ENCODE data around the gene AMZ2.
A peak's percentile ranks its signal among the peaks of the same experiment; 100 is the strongest.
"Not testable (repeated sequence)": the region's sequence is repeated elsewhere in the genome, so short reads cannot be mapped to it uniquely, and the experiment has no call there.

AMZ2 gene

GRCh38 chr17:68246271-68247028, 1.4 kb upstream of the AMZ2 start:
- no peak overlapping the region for H3K9ac ChIP-seq (ENCODE audit: low read length)
- H3K27ac ChIP-seq (ENCODE audit: low read depth, low read length), result no peak overlapping the region
- peak overlapping the region; percentile 73 for H3K4me3 ChIP-seq (ENCODE audit: low read length)
- peaks cover 4% of the 10 kb centered on the region for H3K4me1 ChIP-seq (ENCODE audit: control insufficient read depth, insufficient read depth, low read length)
- H3K27me3 ChIP-seq (ENCODE audit: control insufficient read depth, insufficient read depth, low read length), result no peaks in the 10 kb centered on the region
- no peaks in the 10 kb centered on the region for H3K36me3 ChIP-seq (ENCODE audit: control insufficient read depth, insufficient read depth, low read length)

DNA sequence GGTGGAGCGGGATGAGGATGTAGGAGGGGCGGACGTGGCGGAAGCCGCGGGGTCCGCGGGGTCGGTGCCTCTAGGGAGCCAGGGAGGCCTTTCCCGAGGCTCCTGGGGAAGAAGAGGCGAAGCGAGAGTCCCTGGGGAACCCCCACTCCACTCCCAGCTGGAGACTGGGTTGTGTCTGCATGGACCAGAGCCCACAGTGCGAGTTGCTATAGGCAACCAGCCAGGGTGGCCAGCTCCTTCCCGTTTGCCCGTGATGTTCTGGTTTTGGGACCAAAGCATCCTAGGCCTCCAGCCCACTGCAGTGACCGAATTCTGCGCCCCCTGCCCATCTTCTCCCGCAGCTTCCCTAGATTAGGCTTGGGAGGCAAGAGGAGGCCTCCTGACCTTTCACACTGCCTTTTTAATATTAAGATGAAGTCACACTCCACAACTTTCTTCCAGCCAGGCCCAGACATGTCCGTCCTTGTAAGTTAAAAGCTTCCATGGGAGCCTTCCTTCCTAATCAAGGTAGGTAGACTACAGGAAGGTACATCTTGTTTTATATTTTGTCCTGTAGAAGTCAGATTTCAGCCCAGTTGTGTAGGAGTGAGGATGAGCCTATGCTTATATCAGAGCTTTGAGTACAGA, 469 bp downstream of the AMZ2 start:
- no peaks in the 10 kb centered on the region for H3K27me3 ChIP-seq (ENCODE audit: control insufficient read depth, insufficient read depth, low read length)
- H3K4me3 ChIP-seq (ENCODE audit: low read length), result peak overlapping the region; percentile 81
- no peaks in the 10 kb centered on the region for H3K36me3 ChIP-seq (ENCODE audit: control insufficient read depth, insufficient read depth, low read length)
- H3K9ac ChIP-seq (ENCODE audit: low read length), result peak overlapping the region; percentile 87
- peaks cover 4% of the 10 kb centered on the region for H3K4me1 ChIP-seq (ENCODE audit: control insufficient read depth, insufficient read depth, low read length)
- H3K27ac ChIP-seq (ENCODE audit: low read depth, low read length), result peak overlapping the region; percentile 93

DNA sequence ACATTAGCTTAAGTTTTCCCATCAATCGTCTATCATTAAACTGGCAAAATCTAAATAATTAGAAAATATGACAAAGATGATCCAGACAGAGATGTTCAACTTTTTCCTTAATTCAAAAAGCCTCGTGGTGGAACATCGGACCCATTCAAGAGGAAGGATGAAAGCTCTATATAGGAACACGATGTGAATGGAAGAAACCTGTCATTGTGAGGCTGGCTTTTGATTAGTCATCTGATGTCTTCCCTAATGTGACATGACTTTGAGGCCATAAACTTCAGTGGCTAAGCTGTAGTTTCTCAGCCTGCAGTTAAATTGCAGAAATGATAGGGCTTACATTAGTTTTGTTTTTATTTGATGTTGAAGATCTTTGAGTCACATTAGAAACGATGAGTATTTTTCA, 1.0 kb downstream of the AMZ2 start:
- Histone ChIP-seq H3K27me3 (ENCODE audit: control insufficient read depth, insufficient read depth, low read length) (no peaks in the 10 kb centered on the region), H3K4me3 (ENCODE audit: low read length) (no peak overlapping the region), H3K9ac (ENCODE audit: low read length) (no peak overlapping the region), H3K27ac (ENCODE audit: low read depth, low read length) (peak overlapping the region; percentile 93), H3K4me1 (ENCODE audit: control insufficient read depth, insufficient read depth, low read length) (peaks cover 4% of the 10 kb centered on the region), H3K36me3 (ENCODE audit: control insufficient read depth, insufficient read depth, low read length) (no peaks in the 10 kb centered on the region)

DNA sequence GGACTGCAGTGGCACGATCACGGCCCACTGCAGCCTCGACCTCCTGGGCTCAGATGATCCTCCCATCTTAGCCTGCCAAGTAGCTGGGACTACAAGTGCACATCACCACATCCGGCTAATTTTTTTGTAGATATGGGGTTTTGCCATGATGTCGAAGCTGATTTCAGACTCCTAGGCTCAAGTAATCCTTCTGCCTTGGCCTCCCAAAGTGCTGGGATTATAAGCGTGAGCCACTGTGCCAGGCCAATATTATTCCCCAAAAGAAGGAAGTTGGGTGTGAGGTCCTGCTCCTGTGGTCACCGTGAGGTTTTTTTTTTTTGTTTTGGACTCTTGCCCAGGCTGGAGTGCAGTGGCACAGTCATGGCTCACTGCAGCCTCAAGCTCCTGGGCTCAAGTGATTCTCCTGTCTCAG, 1.5 kb downstream of the AMZ2 start:
- H3K4me1 ChIP-seq (ENCODE audit: control insufficient read depth, insufficient read depth, low read length), result peaks cover 4% of the 10 kb centered on the region
- H3K27ac ChIP-seq (ENCODE audit: low read depth, low read length), result peak overlapping the region; percentile 93
- no peak overlapping the region for H3K9ac ChIP-seq (ENCODE audit: low read length)
- no peak overlapping the region for H3K4me3 ChIP-seq (ENCODE audit: low read length)
- no peaks in the 10 kb centered on the region for H3K27me3 ChIP-seq (ENCODE audit: control insufficient read depth, insufficient read depth, low read length)
- H3K36me3 ChIP-seq (ENCODE audit: control insufficient read depth, insufficient read depth, low read length), result no peaks in the 10 kb centered on the region

- not testable (repeated sequence) for H3K27ac ChIP-seq (ENCODE audit: low read depth, low read length); H3K4me1 ChIP-seq (ENCODE audit: control insufficient read depth, insufficient read depth, low read length); H3K4me3 ChIP-seq (ENCODE audit: low read length); H3K9ac ChIP-seq (ENCODE audit: low read length); H3K27me3 ChIP-seq (ENCODE audit: control insufficient read depth, insufficient read depth, low read length); H3K36me3 ChIP-seq (ENCODE audit: control insufficient read depth, insufficient read depth, low read length)
Measured at GRCh38 chr17:68253426-68253825, 5.6 kb downstream of the AMZ2 start.

DNA sequence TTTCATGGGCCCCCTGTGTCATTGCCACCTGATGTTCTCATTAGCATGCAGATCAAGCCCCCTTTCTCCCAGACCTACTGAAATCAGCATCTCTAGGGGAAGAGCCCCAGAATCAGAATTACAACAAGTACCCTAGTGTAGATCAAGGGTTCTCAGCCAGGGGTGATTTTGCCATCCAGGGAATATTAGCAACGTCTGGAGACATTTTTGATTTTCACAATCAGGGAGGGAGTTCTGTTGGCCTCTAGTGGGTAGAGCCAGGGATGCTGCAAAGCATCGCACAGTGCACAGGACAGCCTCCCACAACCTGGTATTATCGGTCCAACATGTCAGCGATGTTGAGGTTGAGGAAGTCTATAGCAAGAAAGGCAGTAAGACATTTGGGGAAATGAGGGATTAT, 7.3 kb downstream of the AMZ2 start:
- H3K4me3 ChIP-seq (ENCODE audit: low read length), result no peak overlapping the region
- H3K36me3 ChIP-seq (ENCODE audit: control insufficient read depth, insufficient read depth, low read length), result peaks cover 6% of the 10 kb centered on the region
- no peaks in the 10 kb centered on the region for H3K27me3 ChIP-seq (ENCODE audit: control insufficient read depth, insufficient read depth, low read length)
- H3K27ac ChIP-seq (ENCODE audit: low read depth, low read length), result no peak overlapping the region
- no peaks in the 10 kb centered on the region for H3K4me1 ChIP-seq (ENCODE audit: control insufficient read depth, insufficient read depth, low read length)
- H3K9ac ChIP-seq (ENCODE audit: low read length), result no peak overlapping the region

DNA sequence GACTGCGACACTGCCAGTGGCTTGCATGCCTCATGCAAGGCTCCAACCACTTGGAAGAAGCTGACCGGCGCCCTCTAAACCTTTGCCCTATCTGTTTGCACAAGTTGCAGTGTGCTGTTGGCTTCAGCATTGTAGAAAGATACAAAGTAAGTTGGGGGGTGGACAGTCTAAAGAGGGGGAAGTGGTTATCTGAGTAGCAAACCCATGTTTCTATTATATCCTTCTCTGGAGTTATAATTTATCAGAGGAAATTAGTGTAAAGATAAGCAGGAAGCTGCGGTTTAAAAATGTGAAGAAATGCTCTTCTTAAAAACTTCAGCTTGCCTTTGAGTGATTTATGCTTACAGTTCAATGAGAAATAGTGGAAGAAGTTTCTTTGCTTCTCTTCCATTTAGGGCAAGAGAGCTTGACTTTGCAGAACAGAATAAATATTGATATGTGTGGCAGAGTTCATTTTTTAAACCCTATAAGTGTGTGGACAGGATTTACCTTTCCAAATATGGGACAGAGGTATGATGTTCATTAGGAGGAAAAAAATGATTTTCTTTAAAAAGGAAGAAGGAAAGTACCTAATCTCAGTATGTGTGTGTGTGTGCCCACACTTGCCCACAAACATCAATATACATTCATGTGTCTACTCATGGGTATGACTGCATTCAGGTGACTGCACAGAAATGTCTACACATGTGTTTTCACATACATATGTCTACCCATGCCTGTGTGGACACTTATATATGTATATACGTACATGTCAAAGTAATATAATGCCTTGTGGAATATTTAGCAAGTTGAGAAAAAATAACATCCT, 8.1 kb downstream of the AMZ2 start:
- Histone ChIP-seq H3K9ac (ENCODE audit: low read length) (no peak overlapping the region), H3K27ac (ENCODE audit: low read depth, low read length) (no peak overlapping the region), H3K36me3 (ENCODE audit: control insufficient read depth, insufficient read depth, low read length) (peaks cover 6% of the 10 kb centered on the region), H3K4me3 (ENCODE audit: low read length) (no peak overlapping the region), H3K4me1 (ENCODE audit: control insufficient read depth, insufficient read depth, low read length) (no peaks in the 10 kb centered on the region), H3K27me3 (ENCODE audit: control insufficient read depth, insufficient read depth, low read length) (no peaks in the 10 kb centered on the region)

- not testable (repeated sequence) for H3K27me3 ChIP-seq (ENCODE audit: control insufficient read depth, insufficient read depth, low read length); H3K27ac ChIP-seq (ENCODE audit: low read depth, low read length); H3K4me1 ChIP-seq (ENCODE audit: control insufficient read depth, insufficient read depth, low read length); H3K4me3 ChIP-seq (ENCODE audit: low read length); H3K9ac ChIP-seq (ENCODE audit: low read length); H3K36me3 ChIP-seq (ENCODE audit: control insufficient read depth, insufficient read depth, low read length)
Measured at GRCh38 chr17:68256701-68257100, 8.9 kb downstream of the AMZ2 start.

DNA sequence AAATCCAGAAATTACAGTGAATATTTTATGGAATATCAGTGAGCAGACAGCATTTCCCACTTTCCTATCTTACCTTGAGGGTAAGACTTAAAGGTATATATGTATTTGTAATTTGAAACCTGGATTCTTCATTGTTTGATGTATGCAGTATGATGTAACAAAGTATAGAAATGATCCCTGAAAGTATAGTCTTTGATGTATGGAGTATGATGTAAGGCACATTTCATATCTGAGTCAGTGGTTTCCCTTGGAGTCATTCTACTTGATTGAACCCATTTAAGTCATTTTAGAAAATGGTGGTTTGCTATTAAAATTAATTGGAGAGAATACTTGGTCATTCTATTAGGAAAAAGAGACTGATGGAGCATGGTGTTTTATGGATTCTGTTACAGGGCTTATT, 10.1 kb downstream of the AMZ2 start:
- Histone ChIP-seq H3K36me3 (ENCODE audit: control insufficient read depth, insufficient read depth, low read length) (peaks cover 6% of the 10 kb centered on the region), H3K27ac (ENCODE audit: low read depth, low read length) (no peak overlapping the region), H3K4me1 (ENCODE audit: control insufficient read depth, insufficient read depth, low read length) (no peaks in the 10 kb centered on the region), H3K9ac (ENCODE audit: low read length) (no peak overlapping the region), H3K4me3 (ENCODE audit: low read length) (no peak overlapping the region), H3K27me3 (ENCODE audit: control insufficient read depth, insufficient read depth, low read length) (no peaks in the 10 kb centered on the region)

DNA sequence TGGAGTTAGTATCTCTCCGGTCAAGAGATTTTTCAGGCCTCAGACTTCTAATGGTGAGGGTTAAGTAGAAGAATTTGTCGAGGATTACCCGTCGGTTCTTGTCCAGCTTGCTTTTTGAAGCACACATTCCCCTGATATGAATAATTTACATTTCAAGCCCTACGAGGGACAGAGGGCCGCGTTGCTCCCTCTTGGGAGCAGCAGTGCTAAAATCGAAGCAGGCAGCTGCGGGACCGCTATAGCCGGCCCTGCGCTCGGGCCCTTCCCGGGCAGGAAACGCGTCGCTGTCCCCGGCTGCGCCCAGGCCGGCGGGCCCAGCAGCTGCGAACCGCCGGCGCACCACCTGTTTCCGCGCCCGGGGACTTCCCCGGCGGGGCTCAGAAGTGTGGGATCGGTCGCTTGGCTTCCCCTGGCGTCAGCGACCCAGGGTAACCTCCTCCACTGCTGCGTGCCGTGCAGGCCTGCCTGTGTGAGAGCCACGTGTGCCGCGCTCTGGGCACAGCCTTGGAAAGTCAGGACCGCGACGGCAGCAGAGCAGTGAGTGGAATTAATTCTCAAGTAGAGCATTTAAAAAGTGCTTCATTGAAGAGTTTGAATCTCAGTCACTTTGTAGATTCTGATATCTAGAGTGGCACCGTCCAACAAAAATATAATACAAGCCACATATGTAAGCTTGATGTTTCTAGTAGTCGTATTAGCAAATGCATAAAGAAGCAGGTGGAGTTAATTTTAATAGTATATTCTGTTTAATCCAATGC, 11.2 kb downstream of the AMZ2 start:
- H3K36me3 ChIP-seq (ENCODE audit: control insufficient read depth, insufficient read depth, low read length); H3K4me1 ChIP-seq (ENCODE audit: control insufficient read depth, insufficient read depth, low read length); H3K27ac ChIP-seq (ENCODE audit: low read depth, low read length); H3K9ac ChIP-seq (ENCODE audit: low read length); H3K4me3 ChIP-seq (ENCODE audit: low read length); H3K27me3 ChIP-seq (ENCODE audit: control insufficient read depth, insufficient read depth, low read length): not testable (repeated sequence)

- not testable (repeated sequence) for H3K4me3 ChIP-seq (ENCODE audit: low read length); H3K9ac ChIP-seq (ENCODE audit: low read length); H3K27me3 ChIP-seq (ENCODE audit: control insufficient read depth, insufficient read depth, low read length); H3K4me1 ChIP-seq (ENCODE audit: control insufficient read depth, insufficient read depth, low read length); H3K36me3 ChIP-seq (ENCODE audit: control insufficient read depth, insufficient read depth, low read length); H3K27ac ChIP-seq (ENCODE audit: low read depth, low read length)
Measured at GRCh38 chr17:68259648-68259951, 11.8 kb downstream of the AMZ2 start.

DNA sequence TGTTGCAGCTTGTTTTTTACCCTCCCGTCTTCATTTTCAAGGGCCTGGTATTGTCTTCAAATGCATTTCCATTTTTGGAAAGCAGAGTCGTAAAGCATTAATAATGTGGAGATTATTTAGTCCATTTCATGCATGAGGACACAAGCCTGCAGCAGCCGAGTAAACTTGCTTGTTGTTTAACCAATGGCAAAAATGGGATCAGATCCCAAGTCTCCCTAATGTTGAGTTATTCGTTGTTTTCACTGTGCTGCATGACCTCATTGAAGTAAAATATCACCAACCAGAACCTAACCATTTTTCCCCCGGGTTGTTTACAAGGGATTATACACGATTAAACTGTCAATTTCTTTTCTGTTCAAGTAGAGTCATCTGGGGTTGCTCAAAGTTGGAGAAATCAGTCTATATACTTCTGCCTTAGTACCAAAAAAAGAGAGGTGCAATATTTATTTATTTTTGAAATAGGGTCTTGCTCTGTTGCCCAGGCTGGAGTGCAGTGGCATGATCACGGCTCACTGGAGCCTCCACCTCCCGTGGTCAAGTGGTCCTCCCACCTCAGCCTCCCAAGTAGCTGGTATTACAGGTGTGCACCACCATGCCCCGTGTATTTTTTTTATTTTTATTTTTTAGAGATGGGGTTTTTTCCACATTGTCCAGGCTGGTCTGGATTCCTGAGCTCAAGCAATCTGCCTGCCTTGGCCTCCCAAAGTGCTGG, 12.4 kb downstream of the AMZ2 start:
- Histone ChIP-seq H3K27me3 (ENCODE audit: control insufficient read depth, insufficient read depth, low read length) (no peaks in the 10 kb centered on the region), H3K4me1 (ENCODE audit: control insufficient read depth, insufficient read depth, low read length) (no peaks in the 10 kb centered on the region), H3K9ac (ENCODE audit: low read length) (no peak overlapping the region), H3K36me3 (ENCODE audit: control insufficient read depth, insufficient read depth, low read length) (peaks cover 4% of the 10 kb centered on the region), H3K27ac (ENCODE audit: low read depth, low read length) (no peak overlapping the region), H3K4me3 (ENCODE audit: low read length) (no peak overlapping the region)

All from rectal smooth muscle tissue (tissue), 1 donor.